K562 (cell line): ENCODE measurements around the gene IRAK4. TPM values are rescaled to one million over a fixed set of nuclear protein-coding genes. Genes with fewer than 3 reads are reported as not detected.

ENCODE experiments used
- ARID1B ChIP-seq: fragments of 450-650 bp; IDR thresholded peaks from 2 replicates; pipeline ENCODE4 v1.6.1; 2016; ENCODE audit warnings: antibody characterized with exemption, mild to moderate bottlenecking, inconsistent platforms
- ATF1 ChIP-seq, 2 experiments: fragments of 450-650 bp in 1 of 2; IDR thresholded peaks; 2 replicates each; pipeline ENCODE4 v1.6.1; 2016; ENCODE audit warnings: missing compliant biosample characterization in 1 of 2, missing genetic modification characterization in 1 of 2
- CBX2 ChIP-seq: fragments of 200-600 bp; sonication (generic); IDR thresholded peaks from one replicate; pipeline ENCODE4 v1.6.1; 2012; ENCODE audit warnings: mild to moderate bottlenecking, low read length, inconsistent platforms; ENCODE audit not compliant: insufficient read depth, poor library complexity, severe bottlenecking
- CCNT2 ChIP-seq: IDR thresholded peaks from 2 replicates; pipeline ENCODE4 v1.6.1; 2011; ENCODE audit warnings: borderline replicate concordance, low read depth, mild to moderate bottlenecking, moderate library complexity, mixed read lengths, low read length; ENCODE audit not compliant: insufficient read length; ENCODE audit errors: extremely low read depth
- CXXC5 ChIP-seq: fragments of 250-450 bp; sonication (Bioruptor Pico); IDR thresholded peaks from 2 replicates; pipeline ENCODE4 v1.8.0; 2022; ENCODE audit warnings: inconsistent platforms, mild to moderate bottlenecking, moderate library complexity
- ELF4 ChIP-seq: fragments of 450-650 bp; formaldehyde crosslinking; IDR thresholded peaks from 2 replicates; pipeline ENCODE4 v1.4.0; 2022; ENCODE audit warnings: missing genetic modification characterization
- ERF ChIP-seq: fragments of 450-650 bp; formaldehyde crosslinking; IDR thresholded peaks from 2 replicates; pipeline ENCODE4 v1.4.0; 2020; ENCODE audit warnings: mild to moderate bottlenecking, mixed read lengths
- ETV6 ChIP-seq, 3 experiments: fragments of 150-350 bp in 1 of 3; sonication (generic) in 1 of 3; formaldehyde crosslinking in 1 of 3; IDR thresholded peaks; 2 replicates each; pipeline versions ENCODE4 v1.6.1 to v1.8.0; 2014 to 2022; ENCODE audit warnings: borderline replicate concordance in 2 of 3, low read depth in 2 of 3, antibody characterized with exemption in 1 of 3, low read length in 1 of 3, mild to moderate bottlenecking in 1 of 3, missing genetic modification reagents in 1 of 3
- FOXM1 ChIP-seq, 2 experiments: fragments of 450-650 bp in 1 of 2; sonication (generic) in 1 of 2; formaldehyde crosslinking in 1 of 2; IDR thresholded peaks; 2 replicates each; pipeline versions ENCODE4 v1.6.1 to v1.9.0; 2017 to 2022; ENCODE audit warnings: low read depth in 2 of 2, mild to moderate bottlenecking in 2 of 2, missing genetic modification reagents in 1 of 2, moderate library complexity in 1 of 2
- HMGN3 ChIP-seq: IDR thresholded peaks from 2 replicates; pipeline ENCODE4 v1.6.1; 2011; ENCODE audit warnings: borderline replicate concordance, low read depth, mild to moderate bottlenecking, mixed read lengths, low read length; ENCODE audit not compliant: insufficient read length; ENCODE audit errors: extremely low read depth
- ILF3 ChIP-seq: fragments of 450-650 bp; IDR thresholded peaks from 2 replicates; pipeline ENCODE4 v1.6.1; 2018; ENCODE audit warnings: antibody characterized with exemption, mild to moderate bottlenecking, moderate library complexity, borderline replicate concordance
- JUN ChIP-seq, 2 experiments: sonication (generic) in 1 of 2; formaldehyde crosslinking in 1 of 2; IDR thresholded peaks; 2 replicates each; pipeline versions ENCODE4 v1.6.1 to v1.8.0; 2012 to 2022; ENCODE audit warnings: borderline replicate concordance in 2 of 2, mild to moderate bottlenecking in 2 of 2, improper control_type of control experiment in 1 of 2, low read depth in 1 of 2, low read length in 1 of 2, missing genetic modification reagents in 1 of 2
- KDM5B ChIP-seq: fragments of 200-600 bp; sonication (generic); IDR thresholded peaks from 2 replicates; pipeline ENCODE4 v1.6.1; 2012; ENCODE audit warnings: low read depth, mild to moderate bottlenecking, moderate library complexity, low read length, control low read depth, inconsistent platforms; ENCODE audit not compliant: insufficient replicate concordance
- NR2C1 ChIP-seq, 2 experiments: fragments of 450-650 bp; IDR thresholded peaks; 2 replicates each; pipeline ENCODE4 v1.6.1; 2017; ENCODE audit warnings: mild to moderate bottlenecking in 2 of 2, antibody characterized with exemption in 1 of 2, inconsistent platforms in 1 of 2, missing compliant biosample characterization in 1 of 2, missing genetic modification characterization in 1 of 2
- PML ChIP-seq: IDR thresholded peaks from 2 replicates; pipeline ENCODE4 v1.6.1; 2012; ENCODE audit warnings: low read length, inconsistent platforms
- PPARD ChIP-seq: fragments of 250-450 bp; sonication (Bioruptor Pico); IDR thresholded peaks from 2 replicates; pipeline ENCODE4 v1.8.0; 2022; ENCODE audit warnings: inconsistent platforms, mild to moderate bottlenecking, moderate library complexity
- polyA plus RNA-seq, 8 experiments: library from polyadenylated mRNA; depleted of rRNA in 4 of 8; stranded (reverse) in 5 of 8; unstranded in 3 of 8; fragments of >200 nt; fragmentation: Nextera tagmentation in 2 of 8; fragmentation: Illumina TruSeq in 1 of 8; extraction: Ambion mirVana in 2 of 8; extraction: Trizol in 1 of 8; gene quantifications; 2 replicates each; pipeline versions ENCODE4 v1.2.1 to v1.2.3, GENCODE V29; 2011 to 2014; ENCODE audit warnings: inconsistent platforms in 1 of 8, missing spikeins in 1 of 8
- total RNA-seq, 7 experiments: library from RNA; depleted of rRNA in 6 of 7; stranded (reverse); fragments of >200 nt in 6 of 7; fragmentation: Illumina TruSeq in 2 of 7; extraction: Trizol in 2 of 7; gene quantifications; 2 replicates each; pipeline versions ENCODE4 v1.2.1 to v1.2.3, GENCODE V29; 2011 to 2021; ENCODE audit warnings: low replicate concordance in 1 of 7
- TF ChIP-seq, protein P1 (sequence below): fragments of 450-650 bp; IDR thresholded peaks from 2 replicates; pipeline ENCODE4 v1.6.1; 2016; ENCODE audit warnings: antibody characterized with exemption
- TF ChIP-seq, protein P2 (sequence below), 2 experiments: fragments of 450-650 bp; conservative IDR thresholded peaks; 2 replicates each; pipeline ENCODE4 v1.6.1; 2017; ENCODE audit warnings: mild to moderate bottlenecking in 2 of 2, moderate library complexity in 2 of 2
- TF ChIP-seq, protein P3 (sequence below): fragments of 250-450 bp; sonication (Bioruptor Pico); IDR thresholded peaks from 2 replicates; pipeline ENCODE4 v1.8.0; 2021; ENCODE audit warnings: mild to moderate bottlenecking, moderate library complexity

The IRAK4 gene
- total and polyA plus RNA-seq, 9 of the 15 experiments (the other 6 are each of a cell fraction or from before 2014, with no cell fraction given) = 10.8 to 34.5 (median 16.0) TPM

DNA sequence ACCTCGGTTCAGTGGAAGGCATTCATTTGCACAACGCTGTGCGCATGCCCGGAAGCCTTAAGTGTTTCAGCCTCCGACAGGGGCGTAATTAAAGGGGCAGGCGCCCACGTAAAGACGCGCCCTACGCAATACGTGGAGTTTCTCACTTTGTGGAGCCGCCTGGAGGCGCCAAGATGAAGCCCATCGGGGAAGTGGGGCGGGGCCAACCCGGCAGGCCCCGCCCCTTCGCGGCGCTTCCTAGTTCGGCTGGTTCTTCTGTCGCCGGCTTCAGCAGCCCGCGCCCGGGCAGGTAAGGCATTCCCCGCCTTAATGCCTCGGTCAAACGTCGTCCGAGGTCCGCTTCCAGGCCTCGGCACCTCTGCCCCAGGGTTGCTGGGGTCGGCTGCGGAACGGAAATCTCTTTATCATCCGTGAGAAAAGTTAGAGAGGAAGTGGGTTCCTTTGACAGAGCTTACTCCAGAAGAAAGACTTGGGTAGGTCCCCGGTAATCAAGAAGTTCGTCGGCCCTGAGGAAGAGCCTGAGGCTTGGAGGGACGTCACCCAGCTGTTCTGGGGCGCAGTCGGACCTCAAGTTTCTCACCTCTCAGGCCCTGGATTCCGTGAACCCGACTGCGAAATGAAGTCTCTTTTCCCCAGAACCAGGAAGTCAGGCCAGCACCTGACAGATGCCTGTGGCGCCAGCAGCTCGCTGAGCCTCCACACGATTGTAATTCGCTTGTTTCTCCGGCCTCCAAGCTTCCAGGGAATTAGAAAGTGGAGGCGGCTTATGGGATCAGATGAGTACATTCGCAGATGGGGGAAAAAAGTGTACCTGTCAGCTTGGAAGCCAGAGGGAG lies at the start of gene IRAK4, which contains the start of gene PUS7L (continued):
- TF ChIP-seq CXXC5 (CRISPR knock-in tag) = peak; percentile 96
- no peak for TF ChIP-seq ATF1 (CRISPR knock-in tag; IDR thresholded peaks at IDR 0.05)
- TF ChIP-seq ATF1 (tag; IDR thresholded peaks at IDR 0.05) = peak; percentile 92
- 0 out of 2 replicates have a peak, but pooled peaks have one; percentile 34 for TF ChIP-seq ERF (CRISPR knock-in tag)
- TF ChIP-seq ELF4 (CRISPR knock-in tag) = 0 out of 2 replicates have a peak, but pooled peaks have one; percentile 3
- no peak for TF ChIP-seq FOXM1 (IDR thresholded peaks at IDR 0.05; ENCODE audit: low read depth)
- 0 out of 2 replicates have a peak, but pooled peaks have one; percentile 43 for TF ChIP-seq FOXM1 (CRISPR knock-in tag; IDR thresholded peaks at IDR 0.05; ENCODE audit: low read depth)
- TF ChIP-seq ILF3 = no peak
- peak; percentile 52 for TF ChIP-seq HMGN3
- TF ChIP-seq KDM5B = peak; percentile 53
- TF ChIP-seq PML = peak; percentile 81; the same call in 1 of the 2 replicates
- TF ChIP-seq JUN (IDR thresholded peaks at IDR 0.05; ENCODE audit: borderline replicate concordance, low read depth, low read length) = peak; percentile 40; the same call in 1 of the 2 replicates
- TF ChIP-seq JUN (CRISPR knock-in tag; IDR thresholded peaks at IDR 0.05; ENCODE audit: borderline replicate concordance) = no peak
- TF ChIP-seq ETV6 (IDR thresholded peaks at IDR 0.05; ENCODE audit: borderline replicate concordance in 1 of 2, low read depth in 2 of 2, low read length in 1 of 2) = peak in 1 of 2 experiments; percentile 74; a peak in 1 of 4 replicates
- TF ChIP-seq ETV6 (CRISPR knock-in tag; IDR thresholded peaks at IDR 0.05; ENCODE audit: borderline replicate concordance) = no peak
- TF ChIP-seq, protein P1, sequence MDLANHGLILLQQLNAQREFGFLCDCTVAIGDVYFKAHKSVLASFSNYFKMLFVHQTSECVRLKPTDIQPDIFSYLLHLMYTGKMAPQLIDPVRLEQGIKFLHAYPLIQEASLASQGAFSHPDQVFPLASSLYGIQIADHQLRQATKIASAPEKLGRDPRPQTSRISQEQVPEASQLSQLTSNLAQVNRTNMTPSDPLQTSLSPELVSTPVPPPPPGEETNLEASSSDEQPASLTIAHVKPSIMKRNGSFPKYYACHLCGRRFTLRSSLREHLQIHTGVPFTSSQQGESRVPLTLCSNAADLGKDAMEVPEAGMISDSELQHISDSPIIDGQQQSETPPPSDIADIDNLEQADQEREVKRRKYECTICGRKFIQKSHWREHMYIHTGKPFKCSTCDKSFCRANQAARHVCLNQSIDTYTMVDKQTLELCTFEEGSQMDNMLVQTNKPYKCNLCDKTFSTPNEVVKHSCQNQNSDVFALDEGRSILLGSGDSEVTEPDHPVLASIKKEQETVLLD = peak; percentile 99
- no peak for TF ChIP-seq NR2C1 (IDR thresholded peaks at IDR 0.05)
- TF ChIP-seq NR2C1 (tag; IDR thresholded peaks at IDR 0.05) = no peak
- TF ChIP-seq, protein P2, sequence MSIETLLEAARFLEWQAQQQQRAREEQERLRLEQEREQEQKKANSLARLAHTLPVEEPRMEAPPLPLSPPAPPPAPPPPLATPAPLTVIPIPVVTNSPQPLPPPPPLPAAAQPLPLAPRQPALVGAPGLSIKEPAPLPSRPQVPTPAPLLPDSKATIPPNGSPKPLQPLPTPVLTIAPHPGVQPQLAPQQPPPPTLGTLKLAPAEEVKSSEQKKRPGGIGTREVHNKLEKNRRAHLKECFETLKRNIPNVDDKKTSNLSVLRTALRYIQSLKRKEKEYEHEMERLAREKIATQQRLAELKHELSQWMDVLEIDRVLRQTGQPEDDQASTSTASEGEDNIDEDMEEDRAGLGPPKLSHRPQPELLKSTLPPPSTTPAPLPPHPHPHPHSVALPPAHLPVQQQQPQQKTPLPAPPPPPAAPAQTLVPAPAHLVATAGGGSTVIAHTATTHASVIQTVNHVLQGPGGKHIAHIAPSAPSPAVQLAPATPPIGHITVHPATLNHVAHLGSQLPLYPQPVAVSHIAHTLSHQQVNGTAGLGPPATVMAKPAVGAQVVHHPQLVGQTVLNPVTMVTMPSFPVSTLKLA (conservative IDR thresholded peaks at IDR 0.05) = peak in 1 of 2 experiments; percentile 36; a peak in 3 of 4 replicates
- no peak for TF ChIP-seq CBX2
- TF ChIP-seq, protein P3, sequence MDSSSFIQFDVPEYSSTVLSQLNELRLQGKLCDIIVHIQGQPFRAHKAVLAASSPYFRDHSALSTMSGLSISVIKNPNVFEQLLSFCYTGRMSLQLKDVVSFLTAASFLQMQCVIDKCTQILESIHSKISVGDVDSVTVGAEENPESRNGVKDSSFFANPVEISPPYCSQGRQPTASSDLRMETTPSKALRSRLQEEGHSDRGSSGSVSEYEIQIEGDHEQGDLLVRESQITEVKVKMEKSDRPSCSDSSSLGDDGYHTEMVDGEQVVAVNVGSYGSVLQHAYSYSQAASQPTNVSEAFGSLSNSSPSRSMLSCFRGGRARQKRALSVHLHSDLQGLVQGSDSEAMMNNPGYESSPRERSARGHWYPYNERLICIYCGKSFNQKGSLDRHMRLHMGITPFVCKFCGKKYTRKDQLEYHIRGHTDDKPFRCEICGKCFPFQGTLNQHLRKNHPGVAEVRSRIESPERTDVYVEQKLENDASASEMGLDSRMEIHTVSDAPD (CRISPR knock-in tag) = no peak
- TF ChIP-seq ARID1B = 0 out of 2 replicates have a peak, but pooled peaks have one; percentile 5
- no peak for TF ChIP-seq PPARD (CRISPR knock-in tag)
- peak; percentile 65 for TF ChIP-seq CCNT2
